Measurements from ENCODE around the gene ZFAND2A.

DNA sequence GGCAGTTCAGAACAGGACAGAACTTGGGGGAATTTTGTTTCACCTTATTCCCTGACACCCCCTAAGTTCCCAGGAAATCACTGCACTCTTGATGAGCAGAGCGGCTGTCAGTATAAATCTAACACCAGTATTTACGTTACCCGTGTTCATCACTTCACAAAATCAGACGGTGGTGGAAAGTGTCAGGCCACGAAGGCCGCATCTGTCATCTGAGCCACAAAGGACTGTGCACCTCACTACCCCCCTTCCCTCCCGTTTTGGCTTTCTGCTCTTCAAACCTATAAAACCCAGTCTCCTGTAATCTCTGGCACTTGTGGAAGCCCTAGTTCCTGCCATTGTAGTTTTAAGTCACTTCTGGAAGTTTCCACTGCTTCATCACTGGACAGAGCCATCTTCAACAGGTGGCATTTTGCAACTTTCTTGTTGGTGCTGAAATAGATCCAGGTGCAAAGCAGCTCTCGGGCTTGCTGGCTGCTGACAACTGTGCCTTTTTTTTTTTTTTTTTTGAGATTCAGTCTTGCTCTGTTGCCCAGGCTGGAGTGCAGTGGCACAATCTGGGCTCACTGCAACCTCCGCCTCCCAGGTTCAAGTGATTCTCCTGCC lies 9.5 kb downstream of the ZFAND2A start:
- TF ChIP-seq SP1 (IDR thresholded peaks at IDR 0.05) (no peak), ZNF384 (IDR thresholded peaks at IDR 0.05) (no peak), ELF4 (IDR thresholded peaks at IDR 0.05) (no peak), BHLHE40 (IDR thresholded peaks at IDR 0.05; ENCODE audit: borderline replicate concordance) (no peak), LEF1 (IDR thresholded peaks at IDR 0.05; ENCODE audit: borderline replicate concordance) (no peak), NFRKB (IDR thresholded peaks at IDR 0.05) (no peak), TARDBP (IDR thresholded peaks at IDR 0.05) (no peak), FOXA1 (IDR thresholded peaks at IDR 0.05) (no peak), SUZ12 (IDR thresholded peaks at IDR 0.05) (no peak), PKNOX1 (IDR thresholded peaks at IDR 0.05) (no peak)

All from HEK293T (cell line).